Cardiac septum (tissue), 1 donor: ENCODE data around the gene ZBED4. TPM values are rescaled to one million over a fixed set of nuclear protein-coding genes. Genes with fewer than 3 reads are reported as not detected.
"Not testable (repeated sequence)": the region's sequence is repeated elsewhere in the genome, so short reads cannot be mapped to it uniquely, and the experiment has no call there.

Source experiments
- DNase-seq: peaks from one replicate; pipeline ENCODE4 v3.0.0-alpha.2; 2020; ENCODE audit warnings: low spot score
- intact Hi-C: fragments of 100-400 bp; cut with DNase I; formaldehyde crosslinking; loops from one replicate; pipeline ENCODE4 v1.14.0; 2022
- total RNA-seq: library from RNA; stranded (reverse); fragmentation: NEBNext Ultra II Directional; extraction: Animal tissue kit (Norgen Biotek cat#: 25700); gene quantifications from one replicate; pipeline ENCODE4 v1.2.1, GENCODE V29; 2021
- donor health status: DM: no; HTN: no; CAD: no.

Gene ZBED4
- total RNA-seq, 1 donor from 2014 or later, result 6.2 TPM

DNA sequence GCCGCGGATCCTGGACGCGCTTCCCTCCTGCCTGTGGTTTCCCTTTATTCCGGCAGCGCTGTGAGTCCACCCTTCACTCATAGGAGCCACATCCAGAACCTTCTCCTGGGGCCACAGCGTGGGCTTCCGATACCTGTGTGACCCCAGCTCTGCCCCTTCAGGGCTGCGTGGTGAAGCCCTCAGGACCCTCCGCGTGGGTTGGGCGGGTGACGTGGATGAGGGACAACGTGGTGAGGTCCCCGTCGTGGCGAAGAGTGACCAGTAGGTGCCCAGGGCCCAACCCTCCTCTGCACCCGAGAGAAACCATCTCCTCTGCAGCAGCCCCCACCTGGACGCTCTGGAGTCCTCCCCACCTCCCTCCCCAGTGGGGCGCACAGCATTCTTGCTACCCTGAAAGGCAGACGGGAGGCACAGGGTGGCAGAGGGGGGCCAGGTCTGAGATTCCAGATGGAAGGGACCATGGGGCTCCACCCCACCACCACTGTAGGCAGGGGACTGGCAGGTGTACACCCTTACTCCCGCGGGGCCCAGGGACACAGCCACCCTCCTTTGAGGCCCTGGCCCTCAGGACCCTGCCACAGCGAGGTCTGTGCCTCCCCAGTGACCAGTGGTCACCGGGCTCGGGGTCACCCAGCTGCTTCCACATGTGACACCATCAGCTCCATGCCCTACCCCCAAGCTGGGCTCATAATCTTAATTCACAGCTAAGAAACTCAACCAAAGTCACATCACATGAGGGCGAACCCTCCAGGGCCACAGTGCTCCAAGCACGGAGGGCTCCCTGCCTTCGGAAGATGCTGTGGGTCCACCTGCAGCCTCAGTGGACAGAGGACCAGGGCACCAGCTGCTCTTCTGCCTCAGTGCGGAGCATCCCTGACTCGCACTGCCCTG is 3.4 kb upstream of the ZBED4 start:
- DNase-seq, result no peak
- intact Hi-C loops, result no loop called here

- intact Hi-C loops, result no loop called here
- DNase-seq, result no peak
Measured at GRCh38 chr22:49850959-49851802, 2.5 kb upstream of the ZBED4 start.

DNA sequence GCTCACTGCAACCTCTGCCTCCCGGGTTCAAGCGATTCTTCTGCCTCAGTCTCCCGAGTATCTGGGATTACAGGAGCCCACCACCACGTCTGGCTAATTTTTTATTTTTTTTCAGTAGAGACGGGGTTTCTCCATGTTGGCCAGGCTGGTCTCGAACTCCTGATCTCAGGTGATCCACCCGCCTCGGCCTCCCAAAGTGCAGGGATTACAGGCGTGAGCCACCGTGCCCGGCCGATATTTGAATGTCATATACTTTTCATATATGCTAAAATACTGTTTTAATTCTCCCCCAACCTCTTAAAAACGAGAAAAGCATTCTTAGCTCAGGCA is 1.1 kb upstream of the ZBED4 start:
- not testable (repeated sequence) for DNase-seq
- intact Hi-C loops, result loop anchor here (2.0 kb wide), 2 partner anchors 26 to 66 kb away; partner anchors contain the start of genes ALG12, BRD1 and CRELD2

- intact Hi-C loops, result loop anchor here (2.0 kb wide), 2 partner anchors 27 to 65 kb away; partner anchors contain the start of genes ALG12, BRD1 and CRELD2
Measured at GRCh38 chr22:49853981-49854831, 562 bp downstream of the ZBED4 start.

DNA sequence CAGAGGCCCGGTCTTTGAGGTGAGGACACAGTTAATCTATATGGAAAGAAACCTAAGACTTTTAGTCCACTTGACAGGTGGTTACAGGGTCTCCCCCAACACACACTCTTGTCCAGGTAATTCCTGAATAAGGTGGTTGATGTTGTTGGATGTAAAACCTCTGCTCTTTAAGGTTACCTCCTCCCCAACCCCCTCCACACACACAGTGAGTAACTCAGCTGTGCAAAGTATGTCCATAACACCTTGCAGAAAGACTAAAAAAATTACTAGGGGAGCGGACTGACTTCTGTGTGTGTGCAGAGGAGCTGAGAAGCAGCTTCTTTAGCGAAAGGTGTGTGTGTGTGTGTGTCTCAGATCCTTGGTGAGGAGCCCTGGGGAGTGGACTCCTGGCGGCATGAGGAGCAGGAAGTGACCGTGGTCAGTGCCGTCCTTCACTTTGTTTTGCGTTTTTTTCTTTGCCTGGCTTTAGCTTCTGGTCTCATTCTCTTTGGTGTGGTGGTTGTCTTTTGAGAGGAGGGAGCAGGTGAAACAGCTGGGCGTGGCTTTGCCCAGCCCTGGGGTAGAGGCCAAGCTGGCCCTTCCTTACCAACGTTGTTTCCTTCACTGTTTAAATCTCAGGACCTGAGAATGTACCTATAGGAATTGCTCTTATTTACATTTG is 1.7 kb downstream of the ZBED4 start:
- DNase-seq, result no peak
- intact Hi-C loops, result no loop called here

More at GRCh38 chr22:49853981-49854831, 562 bp downstream of the ZBED4 start:
- DNase-seq, result no peak

DNA sequence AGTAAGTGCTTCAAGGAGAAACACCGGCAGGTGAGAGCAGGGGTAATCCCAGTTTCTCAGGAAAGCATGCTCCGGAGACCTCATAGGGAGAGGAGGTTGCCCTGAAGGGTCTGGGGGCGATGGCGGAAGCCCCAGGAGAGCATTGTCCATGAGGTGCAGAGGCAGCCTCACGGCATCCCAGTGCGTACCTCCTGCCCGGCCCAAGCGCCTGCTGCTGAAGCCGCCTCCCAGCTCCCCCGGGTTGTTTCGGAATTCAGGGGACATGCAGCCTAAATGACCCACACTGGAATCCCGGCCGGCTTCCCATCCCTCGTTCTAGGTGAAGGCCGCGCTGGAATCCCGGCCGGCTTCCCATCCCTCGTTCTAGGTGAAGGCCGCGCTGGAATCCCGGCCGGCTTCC is 2.7 kb downstream of the ZBED4 start:
- intact Hi-C loops, result no loop called here
- no peak for DNase-seq

GRCh38 chr22:49856766-49857618 is 3.3 kb downstream of the ZBED4 start:
- intact Hi-C loops, result no loop called here
- DNase-seq, result no peak

DNA sequence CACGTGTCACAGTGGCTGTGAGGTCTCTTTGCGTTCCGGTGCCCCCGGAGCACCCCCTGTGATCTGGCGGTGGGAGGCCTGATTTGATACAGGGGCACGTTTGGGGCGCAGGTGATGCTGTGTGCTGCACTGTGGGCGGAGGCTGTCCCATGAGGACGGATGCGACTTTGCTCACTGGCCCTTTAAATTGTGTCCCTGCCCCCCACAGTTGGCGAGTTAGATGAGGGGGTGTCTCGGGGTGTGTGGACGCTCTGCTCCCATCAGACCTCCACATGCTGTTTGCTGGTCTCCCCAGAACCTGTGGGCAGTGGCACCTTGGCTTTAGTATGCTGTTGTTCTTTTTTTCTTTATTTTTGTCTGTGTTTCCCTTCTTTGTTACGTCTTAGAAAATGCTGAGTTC is 5.2 kb downstream of the ZBED4 start:
- no peak for DNase-seq
- intact Hi-C loops, result no loop called here

GRCh38 chr22:49861642-49862495 is 8.2 kb downstream of the ZBED4 start:
- no peak for DNase-seq
- intact Hi-C loops, result no loop called here

GRCh38 chr22:49862496-49862776 is 8.8 kb downstream of the ZBED4 start:
- no peak for DNase-seq
- intact Hi-C loops, result no loop called here

DNA sequence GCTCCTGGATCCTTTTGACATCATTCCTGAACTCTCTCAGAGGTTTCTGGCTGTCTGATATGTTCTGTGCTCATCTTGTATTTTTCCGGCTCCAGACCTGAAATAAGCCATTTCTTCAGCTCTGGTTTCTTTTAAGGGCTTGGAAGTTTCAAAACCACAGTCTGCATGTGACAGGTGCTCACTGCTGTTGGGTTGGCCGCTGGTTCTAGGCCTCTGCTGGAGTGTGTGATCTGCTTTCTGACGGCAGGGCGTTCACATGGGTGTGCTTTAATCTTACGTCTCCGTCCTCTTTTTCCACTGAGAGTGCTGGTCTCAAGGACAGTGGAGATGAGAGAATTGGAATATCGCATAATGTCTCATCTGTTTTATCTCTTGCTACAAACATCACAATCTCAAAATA is 10.3 kb downstream of the ZBED4 start:
- no peak for DNase-seq
- intact Hi-C loops, result no loop called here

GRCh38 chr22:49865156-49865555 is 11.5 kb downstream of the ZBED4 start:
- no peak for DNase-seq
- intact Hi-C loops, result no loop called here

DNA sequence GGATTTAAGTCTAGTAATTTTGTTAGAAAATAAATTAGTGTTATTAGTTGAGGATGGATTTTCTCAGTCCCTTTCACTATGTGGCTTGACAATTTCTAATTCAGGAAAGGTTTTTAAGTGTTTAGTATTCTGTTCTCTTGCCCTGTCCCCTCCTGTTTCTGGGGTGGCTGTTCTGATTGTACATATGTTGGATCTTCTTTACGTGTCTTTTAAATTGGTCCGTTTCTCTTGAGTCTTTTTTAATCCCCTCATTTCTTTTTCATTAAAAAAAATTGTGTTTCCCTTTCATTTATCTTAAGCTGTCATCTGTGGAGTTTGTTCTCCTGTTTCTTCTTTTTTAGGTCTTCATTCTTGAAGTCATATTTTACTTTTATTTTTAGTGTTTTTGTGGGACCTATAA is 12.5 kb downstream of the ZBED4 start:
- intact Hi-C loops, result no loop called here
- DNase-seq, result no peak

- intact Hi-C loops, result no loop called here
- no peak for DNase-seq
Measured at GRCh38 chr22:49866646-49867045, 13.0 kb downstream of the ZBED4 start.

GRCh38 chr22:49867303-49868265 is 13.9 kb downstream of the ZBED4 start:
- DNase-seq, result no peak
- intact Hi-C loops, result no loop called here

GRCh38 chr22:49869086-49869830 is 15.6 kb downstream of the ZBED4 start:
- no peak for DNase-seq

More at GRCh38 chr22:49869086-49869830, 15.6 kb downstream of the ZBED4 start:
- intact Hi-C loops, result no loop called here
